ENCODE results near the gene PATL1. TPM values are rescaled to one million over a fixed set of nuclear protein-coding genes. Genes with fewer than 3 reads are reported as not detected.
A peak's percentile ranks its signal among the peaks of the same experiment; 100 is the strongest.
"Not testable (repeated sequence)": the region's sequence is repeated elsewhere in the genome, so short reads cannot be mapped to it uniquely, and the experiment has no call there.

PATL1 gene
- total and polyA plus RNA-seq, 8 donors: 4.5 to 12.9 (median 7.2) TPM

GRCh38 chr11:59698506-59698905 is 29.7 kb upstream of the PATL1 start:
- no peak for TF ChIP-seq CTCF (IDR thresholded peaks at IDR 0.05)
- H3K36me3 ChIP-seq: no peaks in the 10 kb centered on the region
- intact Hi-C loops (cut with DNase I): no loop called here
- no peaks in the 10 kb centered on the region for H3K4me1 ChIP-seq
- FAIRE-seq: no peak
- H3K27me3 ChIP-seq: no peaks in the 10 kb centered on the region
- H3K27ac ChIP-seq: no peak overlapping the region
- no peak overlapping the region for H3K4me3 ChIP-seq
- ATAC-seq: no peak
- no peaks in the 10 kb centered on the region for H3K9me3 ChIP-seq
- no peak for DNase-seq

GRCh38 chr11:59692915-59693314 is 24.1 kb upstream of the PATL1 start:
- no peak overlapping the region for H3K27ac ChIP-seq
- ATAC-seq: no peak
- DNase-seq: no peak
- no peak for TF ChIP-seq CTCF (IDR thresholded peaks at IDR 0.05)
- no peaks in the 10 kb centered on the region for H3K36me3 ChIP-seq
- no peaks in the 10 kb centered on the region for H3K4me1 ChIP-seq
- H3K27me3 ChIP-seq: no peaks in the 10 kb centered on the region
- FAIRE-seq: no peak
- intact Hi-C loops (cut with DNase I): no loop called here
- no peak overlapping the region for H3K4me3 ChIP-seq
- no peaks in the 10 kb centered on the region for H3K9me3 ChIP-seq

- no peaks in the 10 kb centered on the region for H3K9me3 ChIP-seq
- ATAC-seq (no peak), DNase-seq (no peak), FAIRE-seq (no peak)
- H3K27ac ChIP-seq: no peak overlapping the region
- no peak for TF ChIP-seq CTCF (IDR thresholded peaks at IDR 0.05)
- no peaks in the 10 kb centered on the region for H3K27me3 ChIP-seq
- 77 to 85% methylated on average over 2 of the region's 2 CpGs for WGBS, 2 donors
- H3K36me3 ChIP-seq: no peaks in the 10 kb centered on the region
- intact Hi-C loops (cut with DNase I): no loop called here
- H3K4me1 ChIP-seq: no peaks in the 10 kb centered on the region
- H3K4me3 ChIP-seq: no peak overlapping the region
Measured at GRCh38 chr11:59691156-59691555, 22.3 kb upstream of the PATL1 start.

GRCh38 chr11:59689015-59689414 is 20.2 kb upstream of the PATL1 start:
- Histone ChIP-seq H3K4me1 (no peaks in the 10 kb centered on the region), H3K4me3 (no peak overlapping the region), H3K27me3 (no peaks in the 10 kb centered on the region), H3K27ac (no peak overlapping the region), H3K36me3 (no peaks in the 10 kb centered on the region), H3K9me3 (no peaks in the 10 kb centered on the region)
- FAIRE-seq: no peak
- intact Hi-C loops (cut with DNase I): no loop called here
- DNase-seq: no peak
- TF ChIP-seq CTCF (IDR thresholded peaks at IDR 0.05): no peak
- ATAC-seq: no peak
- 63 to 79% methylated on average over 3 of the region's 3 CpGs for WGBS, 2 donors

- H3K36me3 ChIP-seq; DNase-seq; H3K27ac ChIP-seq; H3K4me1 ChIP-seq; H3K4me3 ChIP-seq; H3K27me3 ChIP-seq; FAIRE-seq; H3K9me3 ChIP-seq; intact Hi-C loops (cut with DNase I): not testable (repeated sequence)
- peak in 1 of 4 donors; percentile 38 for ATAC-seq
- 33 to 42% methylated on average over 7 of the region's 7 CpGs for WGBS, 2 donors
Measured at GRCh38 chr11:59681260-59681725, 12.5 kb upstream of the PATL1 start.

Measured in pancreas (tissue), 10 donors.